HepG2 (cell line): ENCODE results near the gene OFD1.

Experiments
- MED1 ChIP-seq: sonication (generic); formaldehyde crosslinking; IDR thresholded peaks from 2 replicates; pipeline ENCODE4 v1.4.0; 2020; ENCODE audit warnings: missing genetic modification reagents
- MXI1 ChIP-seq: IDR thresholded peaks from 3 replicates; pipeline ENCODE4 v1.6.1; 2012; ENCODE audit warnings: low read depth, low read length, inconsistent platforms, borderline replicate concordance
- NFE2L1 ChIP-seq: sonication (generic); formaldehyde crosslinking; IDR thresholded peaks from 2 replicates; pipeline ENCODE4 v1.4.0; 2020; ENCODE audit warnings: missing genetic modification reagents, mild to moderate bottlenecking, borderline replicate concordance
- PRDM10 ChIP-seq: sonication (generic); formaldehyde crosslinking; IDR thresholded peaks from 2 replicates; pipeline ENCODE4 v1.4.0; 2020; ENCODE audit warnings: low read depth, missing genetic modification reagents

- TF ChIP-seq PRDM10 (CRISPR knock-in tag) (no peak), NFE2L1 (no peak), MED1 (CRISPR knock-in tag) (no peak), MXI1 (no peak)
These were observed 42.6 kb upstream of the OFD1 start for GRCh38 chrX:13691841-13692371.
